ENCODE measurements around the gene TSEN54.

DNA sequence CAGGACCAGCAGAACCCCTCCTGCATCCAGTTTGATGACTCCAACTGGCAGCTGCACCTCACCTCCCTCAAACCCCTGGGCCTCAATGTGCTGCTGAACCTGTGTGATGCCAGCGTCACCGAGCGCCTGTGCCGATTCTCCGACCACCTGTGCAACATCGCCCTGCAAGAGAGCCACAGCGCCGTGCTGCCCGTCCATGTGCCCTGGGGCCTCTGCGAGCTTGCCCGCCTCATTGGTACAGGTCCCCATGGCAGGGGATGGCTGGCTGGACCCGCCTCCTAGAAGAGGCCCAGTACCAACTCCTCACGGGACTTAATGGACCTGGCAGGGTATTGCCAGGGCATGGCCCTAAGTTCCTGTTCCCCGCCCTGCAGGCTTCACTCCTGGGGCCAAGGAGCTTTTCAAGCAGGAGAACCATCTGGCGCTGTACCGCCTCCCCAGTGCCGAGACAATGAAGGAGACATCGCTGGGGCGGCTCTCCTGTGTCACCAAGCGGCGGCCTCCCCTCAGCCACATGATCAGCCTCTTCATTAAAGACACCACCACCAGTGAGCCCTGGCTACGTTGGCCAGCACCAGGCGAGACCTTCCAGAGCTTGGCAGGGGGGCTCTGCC, 23.7 kb upstream of the TSEN54 start:
- TF ChIP-seq CTCF (IDR thresholded peaks at IDR 0.05; ENCODE audit: low read length) (no peak), EZH2 (optimal IDR thresholded peaks at IDR 0.05; ENCODE audit: low read depth, low read length) (no peak), EZH2phosphoT487 (IDR thresholded peaks at IDR 0.05; ENCODE audit: low read length) (no peak)

Measured in MM.1S (cell line).